ENCODE measurements around the gene GTF3C1. TPM values are rescaled to one million over a fixed set of nuclear protein-coding genes. Genes with fewer than 3 reads are reported as not detected.

The GTF3C1 gene
- total and polyA plus RNA-seq, 2 of the 8 experiments (the other 6 are each of a cell fraction or from before 2014, with no cell fraction given) = 89.3 to 126 TPM

DNA sequence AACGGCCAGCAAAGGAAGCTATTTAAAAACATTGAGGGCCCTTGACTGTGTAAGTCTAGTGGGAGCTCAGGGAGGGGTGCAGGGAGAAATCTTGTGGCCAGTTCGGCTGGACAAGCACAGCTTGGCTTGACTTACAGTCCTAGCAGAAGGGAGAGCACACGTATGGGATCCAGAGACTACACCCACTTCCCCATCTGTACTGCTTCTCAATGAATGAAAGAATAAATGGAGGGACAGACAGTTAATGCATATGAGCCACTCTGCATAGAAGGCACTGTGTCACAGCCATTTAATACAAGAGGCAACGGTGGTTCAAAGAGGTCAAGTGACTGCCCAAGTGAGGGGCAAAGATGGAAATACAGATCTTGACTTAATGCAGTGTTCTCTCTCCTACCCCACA lies 15.5 kb downstream of the GTF3C1 start:
- Histone ChIP-seq H2BK20ac (ENCODE audit: low read length) (no peak overlapping the region), H2AK5ac (ENCODE audit: low read depth, low read length) (no peak overlapping the region), H3K79me2 (ENCODE audit: control insufficient read depth in 1 of 2, insufficient read depth in 2 of 2, low read length in 2 of 2) (no peaks in the 10 kb centered on the region), H2AFZ (ENCODE audit: low read length) (no peak overlapping the region), H3K14ac (ENCODE audit: insufficient read length) (no peak overlapping the region), H2BK12ac (ENCODE audit: low read depth, low read length) (no peak overlapping the region), H2BK5ac (ENCODE audit: low read depth, low read length) (no peak overlapping the region), H4K5ac (ENCODE audit: insufficient read length, low read depth, low read length) (no peak overlapping the region), H3K9me3 (ENCODE audit: insufficient read depth in 2 of 2, low read depth in 1 of 2, low read length in 1 of 2) (no peaks in the 10 kb centered on the region), H3K56ac (replicated peaks; ENCODE audit: insufficient read length, low read depth, low read length) (no peak overlapping the region), H3K36me3 (ENCODE audit: control insufficient read depth in 2 of 4, insufficient read depth in 4 of 4, low read length in 3 of 4) (peaks cover 22 to 79% (median 60%) of the 10 kb centered on the region in 4 experiments), H3K4ac (replicated peaks; ENCODE audit: insufficient read length, low read depth, low read length) (no peak overlapping the region), H4K8ac (ENCODE audit: extremely low read depth, insufficient read depth, low read length) (no peak overlapping the region), H3K18ac (ENCODE audit: extremely low read depth, low read length) (no peak overlapping the region), H3K4me2 (ENCODE audit: insufficient read depth in 1 of 2, low read depth in 2 of 2, low read length in 2 of 2) (no peak overlapping the region), H3K79me1 (ENCODE audit: low read depth, low read length) (peaks cover 2% of the 10 kb centered on the region), H3K4me1 (replicated peaks in 1 of 4; ENCODE audit: control insufficient read depth in 3 of 4, insufficient read depth in 4 of 4, low read length in 3 of 4) (no peaks in the 10 kb centered on the region), H3K27ac (ENCODE audit: low read depth, low read length) (no peak overlapping the region), H3K23ac (ENCODE audit: insufficient read length) (no peak overlapping the region), H3K4me3 (ENCODE audit: extremely low read depth in 1 of 4, insufficient read depth in 2 of 4, low read depth in 3 of 4, low read length in 4 of 4) (no peak overlapping the region), H2BK15ac (ENCODE audit: low read length) (no peak overlapping the region), H3K9ac (replicated peaks in 1 of 4; ENCODE audit: extremely low read depth in 1 of 4, low read depth in 3 of 4, low read length in 3 of 4) (no peak overlapping the region), H2BK120ac (replicated peaks; ENCODE audit: low read depth, low read length) (no peak overlapping the region), H3K23me2 (ENCODE audit: low read depth, low read length) (no peaks in the 10 kb centered on the region), H3K27me3 (replicated peaks in 1 of 4; ENCODE audit: control insufficient read depth in 3 of 4, extremely low read depth in 1 of 4, insufficient read depth in 3 of 4, low read length in 3 of 4) (no peaks in the 10 kb centered on the region), H4K20me1 (replicated peaks in 1 of 2; ENCODE audit: control insufficient read depth in 1 of 2, insufficient read depth in 2 of 2, low read length in 2 of 2) (peaks cover 0 to 8% of the 10 kb centered on the region in 2 experiments), H4K91ac (replicated peaks; ENCODE audit: insufficient read length, low read length) (no peak overlapping the region)
- ChIA-PET POLR2A (ENCODE audit: partially characterized antibody) (no interaction called here), CTCF (ENCODE audit: partially characterized antibody) (interaction anchor here (5.5 kb wide), 1 partner anchor 19 kb away, joined by 27 read pairs; no protein-coding TSS in a partner anchor)
- FAIRE-seq (no peak), DNase-seq (ENCODE audit: low read depth in 1 of 2, low spot score in 2 of 2) (no peak)
- WGBS, 2 experiments (ENCODE audit: extremely low coverage in 1 of 2, insufficient coverage in 1 of 2, insufficient read length in 1 of 2, insufficient replicate concordance in 2 of 2, low coverage in 1 of 2, low lambda C conversion rate in 2 of 2, missing lambda C conversion rate in 1 of 2) = 86% methylated on average over 4 of the region's 4 CpGs; no CpG with 5 or more reads in 1 of the 2 experiments
- no peak for TF ChIP-seq CEBPB (IDR thresholded peaks at IDR 0.05; ENCODE audit: low read depth, low read length)
- TF ChIP-seq, protein P1, sequence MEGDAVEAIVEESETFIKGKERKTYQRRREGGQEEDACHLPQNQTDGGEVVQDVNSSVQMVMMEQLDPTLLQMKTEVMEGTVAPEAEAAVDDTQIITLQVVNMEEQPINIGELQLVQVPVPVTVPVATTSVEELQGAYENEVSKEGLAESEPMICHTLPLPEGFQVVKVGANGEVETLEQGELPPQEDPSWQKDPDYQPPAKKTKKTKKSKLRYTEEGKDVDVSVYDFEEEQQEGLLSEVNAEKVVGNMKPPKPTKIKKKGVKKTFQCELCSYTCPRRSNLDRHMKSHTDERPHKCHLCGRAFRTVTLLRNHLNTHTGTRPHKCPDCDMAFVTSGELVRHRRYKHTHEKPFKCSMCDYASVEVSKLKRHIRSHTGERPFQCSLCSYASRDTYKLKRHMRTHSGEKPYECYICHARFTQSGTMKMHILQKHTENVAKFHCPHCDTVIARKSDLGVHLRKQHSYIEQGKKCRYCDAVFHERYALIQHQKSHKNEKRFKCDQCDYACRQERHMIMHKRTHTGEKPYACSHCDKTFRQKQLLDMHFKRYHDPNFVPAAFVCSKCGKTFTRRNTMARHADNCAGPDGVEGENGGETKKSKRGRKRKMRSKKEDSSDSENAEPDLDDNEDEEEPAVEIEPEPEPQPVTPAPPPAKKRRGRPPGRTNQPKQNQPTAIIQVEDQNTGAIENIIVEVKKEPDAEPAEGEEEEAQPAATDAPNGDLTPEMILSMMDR (IDR thresholded peaks at IDR 0.05; ENCODE audit: control extremely low read depth in 1 of 3, insufficient read depth in 1 of 3, low read depth in 1 of 3, low read length in 3 of 3) = no peak
- TF ChIP-seq SIN3A (conservative IDR thresholded peaks at IDR 0.05 in 1 of 2, IDR thresholded peaks at IDR 0.05 in 1 of 2; ENCODE audit: low read depth in 1 of 2, low read length in 2 of 2) = no peak
- TF ChIP-seq KDM5A (IDR thresholded peaks at IDR 0.05; ENCODE audit: low read length) = no peak
- TF ChIP-seq POLR2AphosphoS5 (IDR thresholded peaks at IDR 0.05; ENCODE audit: low read depth, low read length) = no peak
- no peak for TF ChIP-seq YY1 (IDR thresholded peaks at IDR 0.05; ENCODE audit: low read depth, low read length)
- no peak for TF ChIP-seq BCL11A (IDR thresholded peaks at IDR 0.05; ENCODE audit: low read depth in 2 of 2, low read length in 2 of 2)
- no peak for TF ChIP-seq SP1 (IDR thresholded peaks at IDR 0.05; ENCODE audit: low read depth, low read length)
- no peak for TF ChIP-seq TAF7 (optimal IDR thresholded peaks at IDR 0.05; ENCODE audit: borderline replicate concordance, low read depth, low read length)
- TF ChIP-seq NANOG (IDR thresholded peaks at IDR 0.05; ENCODE audit: insufficient read depth, low read depth, low read length, poor library complexity, severe bottlenecking) = no peak
- no peak for TF ChIP-seq KDM1A (IDR thresholded peaks at IDR 0.05; ENCODE audit: borderline replicate concordance, low read length)
- TF ChIP-seq SRF (IDR thresholded peaks at IDR 0.05; ENCODE audit: low read depth, low read length) = no peak
